Measurements from ENCODE around the gene KIF25.

GRCh38 chr6:167953551-167953950 lies 43.9 kb upstream of the KIF25 start:
- TF ChIP-seq CTCF (IDR thresholded peaks at IDR 0.05) (no peak), POLR2AphosphoS5 (IDR thresholded peaks at IDR 0.05) (no peak), POLR2A (IDR thresholded peaks at IDR 0.05) (no peak)
